Astrocyte (in vitro differentiated cells and primary cell): ENCODE results near the gene NEURL1.

Source experiments
- CTCF ChIP-seq: IDR thresholded peaks from 2 replicates; pipeline ENCODE4 v1.5.1; 2011; ENCODE audit warnings: low read depth, mild to moderate bottlenecking, inconsistent platforms, low read length, moderate library complexity; ENCODE audit not compliant: insufficient read depth
- EZH2 ChIP-seq: IDR thresholded peaks from 2 replicates; pipeline ENCODE4 v1.6.1; 2012; ENCODE audit warnings: mild to moderate bottlenecking, low read length, inconsistent platforms; ENCODE audit not compliant: insufficient read depth

- no peak for TF ChIP-seq CTCF
- no peak for TF ChIP-seq EZH2
These were observed 66.3 kb downstream of the NEURL1 start for GRCh38 chr10:103559776-103560175.
